Measurements from ENCODE around the gene CACNG6. TPM values are rescaled to one million over a fixed set of nuclear protein-coding genes. Genes with fewer than 3 reads are reported as not detected.

Gene CACNG6
- total RNA-seq, 3 donors from 2014 or later (not counting 1 experiment from before 2014, with no cell fraction given), result 11.5 TPM; not detected in 2

DNA sequence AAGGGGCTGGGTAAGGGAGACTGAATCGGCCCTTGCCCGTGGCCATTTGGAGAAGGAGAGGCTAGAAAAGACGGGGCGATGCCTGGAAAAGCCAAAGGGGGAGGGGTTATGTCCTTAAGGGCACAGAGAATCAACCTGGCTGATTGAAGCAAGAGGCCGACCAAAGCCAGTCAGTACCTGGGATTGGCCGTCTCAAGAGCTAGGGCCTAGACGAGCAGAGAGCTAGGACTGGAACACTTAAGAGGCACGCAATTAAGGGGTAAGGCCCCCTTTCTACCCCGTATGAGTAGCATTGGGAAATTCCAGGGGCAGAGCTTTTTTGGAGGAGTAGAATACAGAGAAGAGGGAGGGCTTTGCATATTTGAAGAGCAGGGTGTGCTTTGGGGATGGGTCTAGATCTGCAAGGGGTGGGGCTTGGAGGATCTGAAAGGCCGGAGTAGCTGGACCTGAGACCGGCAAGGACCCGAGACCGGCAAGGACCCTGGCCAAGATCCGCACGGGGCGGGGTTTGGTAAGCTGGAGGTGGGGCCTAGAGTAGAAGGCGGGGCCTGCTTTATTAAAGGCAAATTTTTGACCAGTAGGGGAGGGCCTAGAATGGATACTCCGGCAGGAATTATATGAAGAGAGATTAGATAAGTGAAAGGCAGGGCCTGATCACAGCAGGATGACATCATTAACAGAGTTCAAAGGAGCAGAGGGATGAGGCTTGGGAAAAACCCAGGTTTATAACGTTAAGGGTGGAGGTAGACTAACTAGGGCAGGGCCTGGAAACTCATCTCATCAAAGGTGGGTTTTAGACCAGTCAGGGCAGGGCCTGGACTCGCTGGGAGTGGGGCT is 10.7 kb upstream of the CACNG6 start:
- DNase-seq, result peak in 1 of 2 donors; percentile 30
- H3K9me3 Mint-ChIP-seq, result peaks cover 0 to 4% of the 10 kb centered on the region in 2 donors
- Histone ChIP-seq H3K27ac (ENCODE audit: low read length) (no peak overlapping the region), H3K27me3 (ENCODE audit: control insufficient read depth, insufficient read depth, low read length) (peaks cover 44% of the 10 kb centered on the region), H3K9me3 (ENCODE audit: control insufficient read depth, insufficient read depth, low read length) (peaks cover 12% of the 10 kb centered on the region), H3K4me1 (ENCODE audit: control insufficient read depth, insufficient read depth, low read length) (peaks cover 22% of the 10 kb centered on the region), H3K4me3 (ENCODE audit: low read length) (no peak overlapping the region), H3K36me3 (ENCODE audit: control insufficient read depth, insufficient read depth, low read length) (no peaks in the 10 kb centered on the region)
- ATAC-seq, result no peak
- intact Hi-C loops (cut with micrococcal nuclease), result no loop called here
- WGBS (ENCODE audit: insufficient coverage), result 56% methylated on average over 20 of the region's 20 CpGs
- no peak overlapping the region for H3K27ac Mint-ChIP-seq
- H3K27me3 Mint-ChIP-seq (ENCODE audit: low read depth in 2 of 2), result peaks cover 32 to 43% of the 10 kb centered on the region in 2 donors
- no peak for TF ChIP-seq CTCF (IDR thresholded peaks at IDR 0.05)
- H3K4me3 Mint-ChIP-seq, result peak overlapping the region; percentile 73
- H3K36me3 Mint-ChIP-seq, result peaks cover 11% of the 10 kb centered on the region
- peaks cover 5 to 26% of the 10 kb centered on the region in 2 donors for H3K4me1 Mint-ChIP-seq

DNA sequence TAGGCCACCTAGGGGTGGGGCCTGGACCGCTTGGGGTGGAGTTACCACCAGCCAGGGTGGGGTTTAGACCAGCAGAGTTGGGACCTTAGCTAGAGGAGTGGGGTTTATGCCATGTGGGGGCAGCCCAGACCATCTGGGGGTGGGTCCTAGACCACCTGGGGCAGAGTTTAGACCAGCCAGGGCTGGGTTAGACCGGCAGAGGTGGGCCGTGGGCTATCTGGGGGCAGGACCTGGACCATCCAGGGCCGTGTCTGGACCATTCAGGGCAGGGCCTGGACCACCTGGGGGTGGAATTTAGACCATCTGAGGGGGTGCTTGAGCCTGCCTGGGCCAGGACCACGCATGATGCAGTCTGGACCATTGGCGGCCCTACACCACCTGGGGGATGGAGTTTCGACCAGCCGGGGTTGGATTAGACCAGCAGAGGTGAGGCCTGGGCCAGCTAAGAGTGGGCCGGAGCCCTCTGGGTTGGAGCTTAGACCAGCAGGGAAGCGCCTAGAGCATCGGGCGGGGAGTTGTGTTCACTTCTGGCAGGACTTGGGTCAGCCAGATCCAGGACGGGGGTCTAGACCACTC is 10.0 kb upstream of the CACNG6 start:
- WGBS (ENCODE audit: insufficient coverage), result 87% methylated on average over 13 of the region's 13 CpGs
- peaks cover 44% of the 10 kb centered on the region for H3K27me3 ChIP-seq (ENCODE audit: control insufficient read depth, insufficient read depth, low read length)
- H3K4me3 Mint-ChIP-seq, result peak overlapping the region; percentile 75
- no peak overlapping the region for H3K27ac Mint-ChIP-seq
- H3K9me3 ChIP-seq (ENCODE audit: control insufficient read depth, insufficient read depth, low read length), result peaks cover 12% of the 10 kb centered on the region
- peaks cover 0 to 4% of the 10 kb centered on the region in 2 donors for H3K9me3 Mint-ChIP-seq
- H3K27me3 Mint-ChIP-seq (ENCODE audit: low read depth in 2 of 2), result peaks cover 27 to 40% of the 10 kb centered on the region in 2 donors
- no peak for DNase-seq
- TF ChIP-seq CTCF (IDR thresholded peaks at IDR 0.05), result no peak
- no peak overlapping the region for H3K27ac ChIP-seq (ENCODE audit: low read length)
- H3K4me1 ChIP-seq (ENCODE audit: control insufficient read depth, insufficient read depth, low read length), result peaks cover 22% of the 10 kb centered on the region
- peaks cover 11% of the 10 kb centered on the region for H3K36me3 Mint-ChIP-seq
- H3K4me1 Mint-ChIP-seq, result peaks cover 5 to 26% of the 10 kb centered on the region in 2 donors
- H3K4me3 ChIP-seq (ENCODE audit: low read length), result no peak overlapping the region
- no peak for ATAC-seq
- intact Hi-C loops (cut with micrococcal nuclease), result no loop called here
- no peaks in the 10 kb centered on the region for H3K36me3 ChIP-seq (ENCODE audit: control insufficient read depth, insufficient read depth, low read length)

GRCh38 chr19:53982001-53982451 is 9.4 kb upstream of the CACNG6 start:
- peaks cover 11% of the 10 kb centered on the region for H3K36me3 Mint-ChIP-seq
- no peak overlapping the region for H3K27ac Mint-ChIP-seq
- ATAC-seq (no peak), DNase-seq (no peak)
- H3K4me3 Mint-ChIP-seq, result no peak overlapping the region
- WGBS (ENCODE audit: insufficient coverage), result 14% methylated on average over 62 of the region's 62 CpGs
- H3K4me1 Mint-ChIP-seq, result peaks cover 5 to 26% of the 10 kb centered on the region in 2 donors
- Histone ChIP-seq H3K4me3 (ENCODE audit: low read length) (no peak overlapping the region), H3K9me3 (ENCODE audit: control insufficient read depth, insufficient read depth, low read length) (peaks cover 12% of the 10 kb centered on the region), H3K4me1 (ENCODE audit: control insufficient read depth, insufficient read depth, low read length) (peaks cover 22% of the 10 kb centered on the region), H3K27me3 (ENCODE audit: control insufficient read depth, insufficient read depth, low read length) (peaks cover 43% of the 10 kb centered on the region), H3K36me3 (ENCODE audit: control insufficient read depth, insufficient read depth, low read length) (no peaks in the 10 kb centered on the region), H3K27ac (ENCODE audit: low read length) (no peak overlapping the region)
- peaks cover 27 to 36% of the 10 kb centered on the region in 2 donors for H3K27me3 Mint-ChIP-seq (ENCODE audit: low read depth in 2 of 2)
- H3K9me3 Mint-ChIP-seq, result peaks cover 0 to 4% of the 10 kb centered on the region in 2 donors
- intact Hi-C loops (cut with micrococcal nuclease), result no loop called here
- no peak for TF ChIP-seq CTCF (IDR thresholded peaks at IDR 0.05)

All from natural killer cell (primary cell).